ENCODE data around the gene FBXO45.
"Not testable (repeated sequence)": the region's sequence is repeated elsewhere in the genome, so short reads cannot be mapped to it uniquely, and the experiment has no call there.

The FBXO45 gene, protein sequence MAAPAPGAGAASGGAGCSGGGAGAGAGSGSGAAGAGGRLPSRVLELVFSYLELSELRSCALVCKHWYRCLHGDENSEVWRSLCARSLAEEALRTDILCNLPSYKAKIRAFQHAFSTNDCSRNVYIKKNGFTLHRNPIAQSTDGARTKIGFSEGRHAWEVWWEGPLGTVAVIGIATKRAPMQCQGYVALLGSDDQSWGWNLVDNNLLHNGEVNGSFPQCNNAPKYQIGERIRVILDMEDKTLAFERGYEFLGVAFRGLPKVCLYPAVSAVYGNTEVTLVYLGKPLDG

DNA sequence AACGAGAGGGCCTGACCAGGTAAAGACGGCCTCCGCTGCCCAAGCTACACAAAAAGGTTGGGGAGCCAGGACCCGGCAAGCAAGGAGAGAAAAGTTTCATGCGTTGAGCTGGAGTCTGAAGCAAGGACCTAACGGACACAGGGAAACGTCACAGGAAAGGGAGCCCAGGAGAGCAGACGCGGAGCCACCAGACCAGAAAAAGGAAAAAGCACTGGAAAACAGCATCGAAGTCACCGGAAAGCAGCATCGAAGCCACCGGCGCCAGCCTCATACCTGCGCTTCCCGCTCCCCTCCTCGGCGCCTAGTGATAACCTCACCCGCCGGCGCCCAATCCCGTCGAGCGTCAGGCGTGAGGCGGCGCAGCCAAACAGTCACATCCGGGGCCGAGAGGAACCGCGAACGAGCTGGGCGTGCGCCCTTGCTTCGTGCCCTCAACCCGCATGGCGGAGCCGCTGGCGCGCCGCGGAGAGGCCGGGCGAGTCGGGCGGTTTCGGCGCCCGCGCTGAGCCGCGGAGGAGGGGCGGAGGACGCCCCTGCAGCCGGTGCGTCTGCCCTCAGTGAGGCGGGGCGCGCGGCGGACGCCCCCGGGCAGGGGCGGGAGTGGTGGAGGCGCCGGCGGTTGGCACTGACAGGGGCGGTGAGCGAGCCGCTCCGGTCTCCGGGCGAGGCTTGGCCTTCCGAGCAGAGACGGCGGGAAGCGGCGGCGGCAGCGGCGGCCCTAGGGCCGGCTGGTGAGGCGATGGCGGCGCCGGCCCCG is at the start of gene FBXO45, which contains the start of gene WDR53:
TSS of gene FBXO45 (plus strand) at position 415 of the 757 bp plus-strand sequence. CDS start at position 740, 325 bp downstream.
TSS of gene WDR53 (minus strand) at position 309 of the 757 bp plus-strand sequence. CDS start 7,079 bp downstream, outside the sequence.
- DNase-seq = peak; percentile 95

DNA sequence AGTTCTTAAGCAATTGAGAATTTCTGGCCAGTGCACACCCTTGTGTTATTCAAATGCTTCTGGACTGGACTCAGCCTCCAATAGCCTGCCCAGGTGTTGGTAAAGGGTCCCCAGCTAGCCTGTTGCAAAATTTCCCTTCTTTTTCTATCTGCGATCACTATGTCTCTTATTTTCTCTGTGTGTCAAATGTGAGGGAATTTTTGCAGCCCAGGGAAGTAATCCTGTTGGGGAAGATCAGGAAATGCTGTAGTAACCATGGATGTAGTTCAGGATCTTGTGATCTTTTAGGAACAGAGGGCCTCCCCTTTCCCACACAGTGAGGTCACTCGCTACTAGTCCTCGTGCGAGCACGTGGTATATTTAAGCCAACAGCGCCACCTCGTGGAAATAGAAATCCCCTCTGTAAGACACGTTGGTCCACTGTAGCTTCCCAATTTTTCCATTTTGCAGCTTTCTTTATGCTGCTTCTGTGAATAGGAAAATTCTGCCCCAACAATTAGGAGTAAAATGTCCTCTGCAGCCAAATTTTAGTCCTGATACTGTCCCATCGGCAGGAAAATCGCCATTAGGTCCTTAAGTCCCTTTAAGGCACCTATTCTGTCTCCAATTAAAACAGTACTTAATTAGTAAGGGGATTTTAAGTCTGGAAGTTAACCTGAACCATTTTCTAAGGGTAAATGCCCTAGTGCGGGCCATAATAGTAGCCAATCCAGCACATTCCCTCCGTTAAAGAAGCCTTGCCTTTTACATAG is 49.3 kb upstream of the FBXO45 start:
- DNase-seq = peak; percentile 90

GRCh38 chr3:196519718-196520082 is 48.8 kb upstream of the FBXO45 start:
- no peak for DNase-seq

DNA sequence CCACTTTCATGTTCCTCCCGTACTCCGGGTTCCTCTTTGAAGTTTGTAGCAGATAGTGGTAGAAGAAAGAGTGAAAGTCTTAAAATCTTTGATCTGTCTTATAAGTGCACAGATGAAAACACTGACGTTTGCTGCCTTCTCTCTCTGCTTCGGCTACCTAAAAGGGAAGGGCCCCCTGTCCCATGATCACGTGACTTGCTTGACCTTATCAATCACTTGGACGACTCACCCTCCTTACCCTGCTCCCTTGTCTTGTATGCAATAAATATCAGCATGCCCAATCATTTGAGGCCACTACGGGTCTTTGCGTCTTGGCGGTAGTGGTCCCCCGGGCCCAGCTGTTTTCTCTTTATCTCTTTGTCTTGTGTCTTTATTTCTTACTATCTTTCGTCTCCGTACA is 47.2 kb upstream of the FBXO45 start:
- not testable (repeated sequence) for DNase-seq

DNA sequence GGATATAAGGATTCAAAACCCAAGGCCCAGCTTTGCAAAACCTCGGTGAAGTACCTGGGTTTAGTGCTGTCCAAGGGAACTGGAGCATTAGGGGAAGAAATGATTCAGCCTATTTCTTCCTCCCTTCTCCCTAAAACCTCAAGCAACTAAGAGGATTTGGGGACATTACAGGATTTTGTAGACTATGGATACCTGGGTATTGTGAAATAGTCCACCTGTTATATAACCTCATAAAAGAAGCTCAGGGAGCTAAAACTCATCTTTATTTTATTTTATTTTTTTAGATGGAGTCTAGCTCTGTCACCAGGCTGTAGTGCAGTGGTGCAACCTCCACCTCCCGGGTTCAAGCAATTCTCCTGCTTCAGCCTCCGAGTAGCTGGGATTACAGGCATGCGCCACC is 44.6 kb upstream of the FBXO45 start:
- no peak for DNase-seq

DNA sequence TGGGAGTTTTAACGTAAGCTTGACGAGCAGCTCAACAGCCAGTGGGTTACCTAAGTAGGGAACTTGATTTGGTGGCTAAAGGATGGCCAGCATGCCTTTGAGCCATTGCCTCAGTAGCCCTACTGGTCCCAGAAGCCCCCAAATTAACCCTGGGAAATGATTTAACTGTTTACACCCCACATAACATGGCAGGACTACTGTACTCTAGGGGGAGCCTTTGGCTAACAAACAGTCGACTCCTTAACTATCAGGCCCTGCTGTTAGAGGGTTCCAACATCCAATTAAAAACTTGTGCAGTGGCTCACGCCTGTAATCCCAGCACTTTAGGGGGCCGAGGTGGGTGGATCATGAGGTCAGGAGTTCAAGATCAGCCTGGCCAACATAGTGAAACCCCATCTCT is 43.9 kb upstream of the FBXO45 start:
- peak; percentile 22 for DNase-seq

DNA sequence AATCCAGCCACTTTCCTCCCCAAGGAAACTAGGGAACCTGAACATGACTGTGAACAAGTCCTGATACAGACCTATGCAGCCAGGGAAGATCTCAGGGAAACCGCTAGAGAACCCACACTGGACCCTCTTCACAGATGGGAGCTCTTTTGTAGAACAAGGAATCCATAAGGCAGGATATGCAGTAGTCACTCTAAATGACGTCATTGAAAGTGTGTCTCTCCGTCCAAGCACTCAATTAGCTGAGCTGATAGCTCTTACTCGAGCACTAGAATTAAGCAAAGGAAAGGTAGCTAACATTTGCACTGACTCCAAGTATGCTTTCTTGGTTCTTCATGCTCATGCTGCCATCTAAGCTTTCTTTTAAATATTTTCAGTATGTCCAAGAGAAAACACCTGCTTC is 43.3 kb upstream of the FBXO45 start:
- no peak for DNase-seq

DNA sequence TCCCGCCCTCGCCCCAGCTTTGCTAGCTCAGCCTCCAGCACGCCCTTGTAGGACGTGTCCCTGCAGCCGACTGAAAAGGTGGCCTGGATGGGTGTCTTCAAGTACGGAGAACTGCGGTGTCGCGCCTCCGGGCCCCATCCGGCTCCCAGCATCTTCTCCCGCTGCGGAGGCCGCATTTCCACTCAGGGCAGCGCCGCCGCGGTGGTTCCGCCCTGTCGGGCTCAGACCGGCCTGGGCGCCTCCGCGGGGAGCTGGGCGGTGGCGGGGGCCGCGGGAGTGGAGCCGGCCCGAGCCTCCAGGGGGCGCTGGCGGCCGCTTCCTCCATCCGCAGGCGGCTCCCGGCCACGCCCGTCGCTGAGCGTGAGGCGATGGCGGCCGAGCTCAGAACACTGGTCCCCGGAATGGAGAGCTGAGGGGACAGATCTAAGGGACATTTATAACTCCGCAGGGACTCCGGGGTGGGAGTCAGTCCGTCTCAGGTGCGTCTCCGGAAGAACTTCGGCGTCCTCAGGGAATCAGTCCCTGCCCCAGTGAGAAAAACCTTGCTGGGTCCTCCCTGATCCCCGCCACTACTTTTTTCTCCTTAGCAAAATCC is 39.7 kb upstream of the FBXO45 start:
- DNase-seq = peak; percentile 80

DNA sequence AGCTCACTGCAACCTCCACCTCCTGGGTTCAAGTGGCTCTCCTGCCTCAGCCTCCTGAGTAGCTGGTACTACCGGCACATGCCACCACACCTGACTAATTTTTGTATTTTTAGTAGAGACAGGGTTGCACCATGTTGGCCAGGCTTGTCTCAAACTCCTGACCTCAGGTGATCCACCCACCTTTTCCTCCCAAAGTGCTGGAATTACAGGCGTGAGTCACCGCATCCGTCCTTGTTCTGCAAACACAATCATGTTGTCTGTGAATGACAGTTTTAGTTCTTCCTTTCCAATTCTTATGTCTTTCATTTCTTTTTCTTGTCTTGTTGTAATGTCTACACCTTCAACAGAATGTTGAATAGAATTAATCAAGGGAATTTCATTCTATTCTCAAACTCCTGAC is 37.0 kb upstream of the FBXO45 start:
- peak; percentile 69 for DNase-seq

- DNase-seq = no peak
Observed at GRCh38 chr3:196533260-196533681, 35.2 kb upstream of the FBXO45 start.

DNA sequence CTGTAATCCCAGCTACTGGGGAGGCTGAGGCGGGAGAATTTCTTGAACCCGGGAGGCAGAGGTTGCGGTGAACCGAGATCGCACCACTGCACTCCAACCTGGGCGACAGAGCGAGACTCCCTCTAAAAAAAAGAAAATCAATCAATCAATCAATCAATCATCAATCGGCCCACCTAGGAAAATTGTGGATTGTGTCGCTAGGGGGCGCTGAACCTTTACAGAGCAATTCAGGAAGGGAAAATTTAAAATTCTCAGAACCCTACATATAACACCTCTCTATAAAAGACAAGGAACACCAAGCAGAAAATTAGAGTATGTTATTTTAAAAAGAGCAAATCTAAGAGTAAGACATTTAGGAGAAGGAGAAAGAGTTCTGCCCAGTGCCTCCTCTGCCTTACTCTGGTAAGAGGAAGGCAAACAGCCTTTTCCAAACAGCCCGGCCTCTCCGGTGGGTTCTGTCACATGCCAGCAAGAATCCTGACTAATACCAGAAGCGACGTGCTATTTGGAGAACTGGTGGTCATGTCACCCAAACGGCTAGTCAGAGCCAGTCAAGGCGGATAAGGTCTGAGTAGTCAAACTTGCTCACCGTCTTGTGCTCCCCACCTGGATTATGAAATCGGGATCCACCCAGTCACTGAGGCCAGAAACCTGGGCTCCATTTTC is 31.0 kb upstream of the FBXO45 start:
- peak; percentile 33 for DNase-seq

DNA sequence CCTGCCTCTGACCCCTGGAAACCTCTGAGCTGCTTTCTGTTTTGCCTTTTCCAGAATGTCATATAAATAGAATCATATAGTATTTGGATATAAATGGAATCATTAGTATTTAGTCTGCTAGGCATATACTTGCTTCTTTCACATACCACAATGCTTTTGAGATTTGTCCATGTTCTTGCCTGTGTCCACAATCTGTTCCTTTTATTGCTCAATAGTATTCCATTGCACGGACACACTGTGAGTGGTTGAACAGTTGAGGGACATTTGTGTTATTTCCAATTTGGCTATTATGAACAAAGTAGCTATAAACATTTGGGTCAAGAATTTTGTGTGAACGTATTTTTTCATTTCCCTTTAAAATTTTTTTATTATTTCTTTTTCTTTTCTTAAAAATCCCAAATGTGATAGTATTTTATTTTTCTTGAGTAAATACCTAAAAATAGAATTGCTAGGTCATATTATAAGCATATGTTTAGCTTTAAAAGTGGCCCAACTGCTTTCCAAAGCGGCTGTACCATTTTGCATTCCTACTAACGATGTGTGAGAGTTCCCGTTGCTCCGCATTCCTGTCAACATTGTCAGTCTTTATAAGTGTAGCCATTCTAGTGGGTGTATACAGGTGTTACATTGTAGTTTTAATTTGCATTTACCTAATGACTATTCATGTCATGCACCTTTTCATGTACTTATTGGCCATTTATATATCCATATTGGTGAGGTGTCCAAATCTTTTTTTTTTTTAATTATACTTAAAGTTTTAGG is 26.6 kb upstream of the FBXO45 start:
- DNase-seq = no peak

DNA sequence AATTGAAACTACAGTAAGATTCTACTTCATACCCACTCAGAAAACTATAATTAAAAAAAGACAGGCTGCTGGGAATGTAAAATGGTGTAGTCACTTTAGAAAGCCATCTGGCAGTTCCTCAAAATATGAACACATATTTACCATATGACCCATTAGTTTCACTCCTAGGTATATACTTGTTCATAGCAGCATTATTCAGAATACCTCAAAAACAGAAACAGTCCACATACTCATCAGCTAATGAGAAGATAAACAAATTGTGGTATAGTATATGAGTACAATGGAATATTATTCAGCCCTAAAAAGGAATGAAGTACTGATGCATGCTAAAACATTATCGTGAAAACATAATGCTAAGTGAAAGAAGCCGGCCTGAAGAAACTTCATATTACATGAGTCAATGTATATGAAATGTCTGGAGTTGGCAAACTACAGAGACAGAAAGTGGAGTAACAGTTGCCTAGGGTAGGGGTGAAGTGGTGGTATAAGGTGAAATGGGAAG is 23.9 kb upstream of the FBXO45 start:
- peak; percentile 11 for DNase-seq

- DNase-seq = no peak
Observed at GRCh38 chr3:196546537-196546936, 21.9 kb upstream of the FBXO45 start.

GRCh38 chr3:196547067-196547466 is 21.4 kb upstream of the FBXO45 start:
- no peak for DNase-seq

- not testable (repeated sequence) for DNase-seq
Observed at GRCh38 chr3:196549312-196549711, 19.1 kb upstream of the FBXO45 start.

DNA sequence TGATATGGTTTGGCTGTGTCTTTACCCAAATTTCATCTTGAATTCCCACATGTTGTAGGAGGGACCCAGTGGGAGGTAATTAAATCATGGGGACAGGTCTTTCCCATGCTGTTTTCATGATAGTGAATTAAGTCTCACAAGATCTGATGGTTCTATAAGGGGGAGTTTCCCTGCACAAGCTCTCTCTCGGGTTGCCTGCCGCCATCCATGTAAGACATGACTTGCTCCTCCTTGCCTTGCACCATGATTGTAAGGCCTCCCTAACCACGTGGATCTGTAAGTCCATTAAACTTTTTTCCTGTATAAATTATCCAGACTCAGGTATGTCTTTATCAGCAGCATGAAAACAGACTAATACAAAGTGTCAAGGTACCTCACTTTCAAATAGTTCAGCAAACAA is 18.3 kb upstream of the FBXO45 start:
- DNase-seq = not testable (repeated sequence)

GRCh38 chr3:196552253-196552652 is 16.2 kb upstream of the FBXO45 start:
- no peak for DNase-seq

- no peak for DNase-seq
Observed at GRCh38 chr3:196553551-196553950, 14.9 kb upstream of the FBXO45 start.

GRCh38 chr3:196554205-196554604 is 14.3 kb upstream of the FBXO45 start:
- peak; percentile 64 for DNase-seq

GRCh38 chr3:196555295-196555694 is 13.2 kb upstream of the FBXO45 start:
- no peak for DNase-seq

GRCh38 chr3:196557236-196557635 is 11.2 kb upstream of the FBXO45 start:
- no peak for DNase-seq
